ENCODE data around the gene GATAD2B. TPM values are rescaled to one million over a fixed set of nuclear protein-coding genes. Genes with fewer than 3 reads are reported as not detected.

Gene GATAD2B
- total and polyA plus RNA-seq, 2 of the 4 experiments (the other 2 are of a cell fraction), result 3.8 to 6.2 TPM

DNA sequence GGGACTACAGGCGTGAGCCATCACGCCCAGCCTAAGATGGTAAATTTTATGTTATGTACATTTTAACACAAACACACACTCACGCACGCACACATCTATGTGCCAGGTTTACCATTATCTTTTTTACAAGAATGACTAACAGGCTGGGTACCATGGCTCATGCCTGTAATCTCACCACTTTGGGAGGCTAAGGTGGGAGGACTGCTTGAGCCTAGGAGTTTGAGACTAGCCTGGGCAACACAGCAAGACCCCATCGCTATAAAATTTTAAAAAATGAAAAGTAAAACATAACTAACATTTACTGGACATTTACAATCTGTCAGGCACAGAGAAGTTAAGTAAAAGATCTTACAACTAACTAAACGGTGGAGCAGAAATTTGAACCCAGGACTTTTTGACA is 14.7 kb downstream of the GATAD2B start:
- no peak overlapping the region for H3K4ac ChIP-seq (ENCODE audit: low read depth, low read length)

More for the DNA sequence above, 14.7 kb downstream of the GATAD2B start:
- Histone ChIP-seq H3K4me3 (ENCODE audit: insufficient read depth, low read depth, low read length) (no peak overlapping the region), H2AK5ac (ENCODE audit: low read depth, low read length) (no peak overlapping the region), H3K27ac (ENCODE audit: insufficient read depth, low read length) (no peak overlapping the region), H3K18ac (ENCODE audit: low read depth, low read length) (no peak overlapping the region), H3K4me2 (ENCODE audit: low read depth, low read length) (no peak overlapping the region), H3K56ac (ENCODE audit: extremely low read depth, insufficient read depth, low read length) (no peak overlapping the region), H3K79me1 (ENCODE audit: low read depth in 1 of 2, low read length in 2 of 2) (peaks cover 18 to 64% of the 10 kb centered on the region in 2 experiments), H3K23ac (ENCODE audit: low read depth, low read length) (no peak overlapping the region), H3K4me1 (ENCODE audit: control insufficient read depth, insufficient read depth, low read length) (peaks cover 2% of the 10 kb centered on the region), H3K9me1 (ENCODE audit: insufficient read depth, low read length) (peaks cover 6% of the 10 kb centered on the region; the same call in 1 of the 2 replicates), H3K14ac (replicated peaks; ENCODE audit: low read depth, low read length) (no peak overlapping the region), H4K91ac (ENCODE audit: insufficient read depth, low read depth, low read length) (no peak overlapping the region), H2BK15ac (ENCODE audit: low read depth, low read length) (no peak overlapping the region), H4K20me1 (ENCODE audit: insufficient read depth, low read length) (peaks cover 49% of the 10 kb centered on the region), H4K5ac (ENCODE audit: low read depth, low read length) (no peak overlapping the region), H3K27me3 (ENCODE audit: control insufficient read depth, insufficient read depth, low read length) (no peaks in the 10 kb centered on the region), H2AK9ac (replicated peaks; ENCODE audit: low read depth, low read length, poor library complexity) (no peak overlapping the region), H3K9me3 (ENCODE audit: control insufficient read depth, insufficient read depth, low read length) (no peaks in the 10 kb centered on the region), H2BK20ac (ENCODE audit: low read depth, low read length) (no peak overlapping the region), H3K9ac (ENCODE audit: low read depth, low read length) (no peak overlapping the region), H2BK5ac (ENCODE audit: low read depth, low read length, poor library complexity, severe bottlenecking) (no peak overlapping the region), H2BK120ac (ENCODE audit: low read depth, low read length) (no peak overlapping the region), H2AFZ (replicated peaks; ENCODE audit: low read length, poor library complexity) (no peak overlapping the region), H4K8ac (ENCODE audit: low read depth in 2 of 2, low read length in 2 of 2) (no peak overlapping the region), H3K36me3 (ENCODE audit: control insufficient read depth, insufficient read depth, low read length) (peaks cover 4% of the 10 kb centered on the region; the same call in 1 of the 2 replicates)
- ChIA-PET CTCF (interaction anchor here (0.6 kb wide), 1 partner anchor 12 kb away, joined by 3 read pairs; no protein-coding TSS in a partner anchor), POLR2A (ENCODE audit: unreplicated experiment) (no interaction called here)
- DNase-seq (no peak), ATAC-seq (ENCODE audit: low read depth) (no peak)
- in situ Hi-C loops (cut with MboI; ENCODE audit: low sequenced_read_pairs) (no loop called here), dilution Hi-C loops (cut with HindIII; ENCODE audit: low sequenced_read_pairs, unreplicated experiment) (loop anchor here (25.0 kb wide), 1 partner anchor 96 kb away; no protein-coding TSS in a partner anchor), intact Hi-C loops (cut with micrococcal nuclease) (no loop called here)
- no peak for TF ChIP-seq MAFK (IDR thresholded peaks at IDR 0.05; ENCODE audit: low read depth, low read length)
- no peak for TF ChIP-seq RFX5 (IDR thresholded peaks at IDR 0.05; ENCODE audit: low read depth, low read length)
- TF ChIP-seq MAZ (IDR thresholded peaks at IDR 0.05; ENCODE audit: borderline replicate concordance, low read depth, low read length), result no peak
- no peak for TF ChIP-seq FOS (IDR thresholded peaks at IDR 0.05; ENCODE audit: low read depth, low read length)
- no peak for TF ChIP-seq SMC3 (IDR thresholded peaks at IDR 0.05; ENCODE audit: low read depth, low read length)
- TF ChIP-seq BHLHE40 (IDR thresholded peaks at IDR 0.05; ENCODE audit: low read depth, low read length), result no peak
- no peak for TF ChIP-seq RAD21 (IDR thresholded peaks at IDR 0.05; ENCODE audit: low read length)
- no peak for TF ChIP-seq POLR2A (IDR thresholded peaks at IDR 0.05; ENCODE audit: low read depth, low read length)
- no peak for TF ChIP-seq NFE2L2 (IDR thresholded peaks at IDR 0.05; ENCODE audit: low read depth, low read length)
- no peak for TF ChIP-seq MXI1 (IDR thresholded peaks at IDR 0.05; ENCODE audit: borderline replicate concordance, low read depth, low read length)
- TF ChIP-seq RCOR1 (IDR thresholded peaks at IDR 0.05; ENCODE audit: insufficient replicate concordance, low read length), result no peak
- no peak for TF ChIP-seq CHD1 (IDR thresholded peaks at IDR 0.05; ENCODE audit: low read depth, low read length)
- TF ChIP-seq ELK1 (IDR thresholded peaks at IDR 0.05; ENCODE audit: borderline replicate concordance, low read depth, low read length), result no peak
- BruUV-seq (replicated peaks), result no TSS peak
- 100% methylated on average over 1 of the region's 6 CpGs; no CpG with 5 or more reads in 1 of the 2 experiments for WGBS, 2 experiments (ENCODE audit: extremely low coverage in 2 of 2, insufficient read length in 1 of 2)
